ENCODE measurements around the gene LPP. TPM values are rescaled to one million over a fixed set of nuclear protein-coding genes. Genes with fewer than 3 reads are reported as not detected.
"Not testable (repeated sequence)": the region's sequence is repeated elsewhere in the genome, so short reads cannot be mapped to it uniquely, and the experiment has no call there.

Gene LPP
- total RNA-seq, 4 donors from 2014 or later: 207 to 592 (median 406) TPM

DNA sequence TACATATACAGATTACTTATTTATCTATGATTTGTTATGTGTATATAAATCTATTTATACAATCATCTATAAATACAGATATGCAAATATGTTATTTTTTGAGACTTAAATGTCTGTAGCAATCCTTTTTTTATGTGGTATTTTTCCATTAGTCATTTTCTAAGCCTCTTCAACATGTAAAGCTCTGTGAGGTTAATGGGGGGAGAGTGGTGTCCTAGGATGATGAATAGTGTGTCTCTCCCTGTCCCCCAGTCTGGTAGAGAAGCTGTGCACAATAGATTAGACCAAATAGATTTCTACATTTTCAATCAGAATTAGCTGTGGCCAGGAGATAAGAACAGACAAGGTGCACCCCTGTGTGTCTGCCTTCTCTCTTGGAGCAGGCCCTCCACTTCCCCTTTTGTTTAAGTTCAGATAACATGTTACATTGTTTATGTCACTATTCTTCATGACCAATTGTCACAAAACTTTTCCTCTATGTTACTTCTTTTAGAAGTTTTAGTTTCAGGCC, 453.9 kb downstream of the LPP start:
- no peaks in the 10 kb centered on the region for H3K27me3 ChIP-seq
- H3K4me1 ChIP-seq: peaks cover 0 to 5% (median 3%) of the 10 kb centered on the region in 4 donors
- in situ Hi-C loops (cut with MboI; ENCODE audit: low pct_ligation_motif_present in 1 of 4, low pct_unique_long_range_greater_than_20kb in 1 of 4, low sequenced_read_pairs in 3 of 4): no loop called here

DNA sequence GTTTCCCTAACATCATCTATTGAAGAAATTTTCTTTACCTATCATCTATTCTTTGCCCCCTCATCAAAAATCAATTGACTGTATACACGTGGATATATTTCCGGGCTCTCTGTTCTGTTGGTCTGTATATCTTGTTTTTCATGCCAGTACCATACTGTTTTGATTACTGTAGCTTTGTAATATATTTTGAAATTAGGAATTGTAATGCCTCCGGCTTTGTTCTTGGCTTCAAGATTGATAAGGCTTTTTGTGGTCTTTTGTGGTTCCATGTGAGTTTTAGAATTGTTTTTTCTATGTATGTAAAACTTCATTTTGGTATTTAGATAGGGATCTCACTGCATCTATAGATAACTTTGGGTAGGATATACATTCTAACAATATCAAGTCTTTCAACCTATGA, 454.4 kb downstream of the LPP start:
- DNase-seq: no peak
- no peaks in the 10 kb centered on the region for H3K9me3 ChIP-seq
- intact Hi-C loops (cut with DNase I; ENCODE audit: low total_unique reads): no loop called here
- no peak overlapping the region for H3K27ac ChIP-seq
- TF ChIP-seq POLR2AphosphoS5 (IDR thresholded peaks at IDR 0.05) (no peak), POLR2A (IDR thresholded peaks at IDR 0.05) (no peak), EP300 (IDR thresholded peaks at IDR 0.05; ENCODE audit: low read depth) (no peak)
- TF ChIP-seq, protein P1, sequence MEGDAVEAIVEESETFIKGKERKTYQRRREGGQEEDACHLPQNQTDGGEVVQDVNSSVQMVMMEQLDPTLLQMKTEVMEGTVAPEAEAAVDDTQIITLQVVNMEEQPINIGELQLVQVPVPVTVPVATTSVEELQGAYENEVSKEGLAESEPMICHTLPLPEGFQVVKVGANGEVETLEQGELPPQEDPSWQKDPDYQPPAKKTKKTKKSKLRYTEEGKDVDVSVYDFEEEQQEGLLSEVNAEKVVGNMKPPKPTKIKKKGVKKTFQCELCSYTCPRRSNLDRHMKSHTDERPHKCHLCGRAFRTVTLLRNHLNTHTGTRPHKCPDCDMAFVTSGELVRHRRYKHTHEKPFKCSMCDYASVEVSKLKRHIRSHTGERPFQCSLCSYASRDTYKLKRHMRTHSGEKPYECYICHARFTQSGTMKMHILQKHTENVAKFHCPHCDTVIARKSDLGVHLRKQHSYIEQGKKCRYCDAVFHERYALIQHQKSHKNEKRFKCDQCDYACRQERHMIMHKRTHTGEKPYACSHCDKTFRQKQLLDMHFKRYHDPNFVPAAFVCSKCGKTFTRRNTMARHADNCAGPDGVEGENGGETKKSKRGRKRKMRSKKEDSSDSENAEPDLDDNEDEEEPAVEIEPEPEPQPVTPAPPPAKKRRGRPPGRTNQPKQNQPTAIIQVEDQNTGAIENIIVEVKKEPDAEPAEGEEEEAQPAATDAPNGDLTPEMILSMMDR (IDR thresholded peaks at IDR 0.05): no peak
- H3K4me1 ChIP-seq: peaks cover 0 to 5% (median 3%) of the 10 kb centered on the region in 4 donors
- in situ Hi-C loops (cut with MboI; ENCODE audit: low pct_ligation_motif_present in 1 of 4, low pct_unique_long_range_greater_than_20kb in 1 of 4, low sequenced_read_pairs in 3 of 4): no loop called here
- 93 to 96% methylated on average over 3 of the region's 3 CpGs for WGBS, 2 donors (ENCODE audit: low coverage in 1 of 2)
- no peak overlapping the region for H3K4me3 ChIP-seq
- no peaks in the 10 kb centered on the region for H3K27me3 ChIP-seq
- H3K36me3 ChIP-seq: peaks cover 0 to 31% (median 12%) of the 10 kb centered on the region in 4 donors

More for the DNA sequence above, 453.9 kb downstream of the LPP start:
- no peak overlapping the region for H3K27ac ChIP-seq
- H3K36me3 ChIP-seq: peaks cover 0 to 31% (median 12%) of the 10 kb centered on the region in 4 donors
- DNase-seq: no peak
- no peak overlapping the region for H3K4me3 ChIP-seq
- intact Hi-C loops (cut with DNase I; ENCODE audit: low total_unique reads): no loop called here
- H3K9me3 ChIP-seq: no peaks in the 10 kb centered on the region
- TF ChIP-seq EP300 (IDR thresholded peaks at IDR 0.05; ENCODE audit: low read depth) (no peak), POLR2A (IDR thresholded peaks at IDR 0.05) (no peak), POLR2AphosphoS5 (IDR thresholded peaks at IDR 0.05) (no peak)
- TF ChIP-seq, protein P1 (IDR thresholded peaks at IDR 0.05): no peak

DNA sequence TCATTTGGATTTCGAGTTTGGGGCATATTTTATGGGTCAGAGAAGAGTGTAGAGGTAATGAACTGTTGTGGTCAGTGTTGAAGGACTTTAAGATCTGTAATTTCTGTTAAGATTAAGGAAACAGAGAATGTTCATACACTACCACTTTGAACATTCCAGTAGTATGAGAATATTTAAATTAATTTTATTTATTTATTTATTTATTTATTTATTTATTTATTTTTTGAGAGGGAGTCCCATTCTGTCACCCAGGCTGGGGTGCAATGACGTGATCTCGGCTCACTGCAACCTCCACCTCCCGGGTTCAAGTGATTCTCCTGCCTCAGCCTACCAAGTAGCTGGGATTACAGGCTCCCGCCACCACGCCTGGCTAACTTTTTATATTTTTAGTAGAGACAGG, 459.8 kb downstream of the LPP start:
- H3K9me3 ChIP-seq; H3K4me1 ChIP-seq; H3K27ac ChIP-seq; H3K4me3 ChIP-seq; DNase-seq; intact Hi-C loops (cut with DNase I; ENCODE audit: low total_unique reads); in situ Hi-C loops (cut with MboI; ENCODE audit: low pct_ligation_motif_present in 1 of 4, low pct_unique_long_range_greater_than_20kb in 1 of 4, low sequenced_read_pairs in 3 of 4); H3K27me3 ChIP-seq: not testable (repeated sequence)
- WGBS, 2 donors (ENCODE audit: low coverage in 1 of 2): 94 to 95% methylated on average over 3 to 6 of the region's 6 CpGs
- peaks cover 0 to 27% (median 12%) of the 10 kb centered on the region in 4 donors for H3K36me3 ChIP-seq

DNA sequence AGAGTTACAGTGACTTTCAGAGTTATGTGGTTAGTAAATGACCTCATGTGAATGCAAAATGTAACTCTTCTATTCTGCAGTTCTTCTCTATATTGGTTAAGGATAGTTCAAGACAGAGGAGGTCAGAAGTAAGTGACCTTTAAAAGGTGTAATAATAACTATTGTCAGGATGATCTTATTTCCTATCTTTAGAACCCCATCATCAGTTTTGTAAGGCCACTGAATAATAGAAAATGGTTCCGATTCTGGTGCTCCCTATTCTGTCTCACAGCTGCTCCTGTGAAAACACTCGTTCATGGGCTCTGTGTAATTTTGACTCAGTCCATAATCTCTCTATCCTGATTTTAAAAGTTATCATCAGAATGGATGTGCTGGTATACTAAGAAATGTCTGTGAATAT, 463.3 kb downstream of the LPP start:
- intact Hi-C loops (cut with DNase I; ENCODE audit: low total_unique reads) (no loop called here), in situ Hi-C loops (cut with MboI; ENCODE audit: low pct_ligation_motif_present in 1 of 4, low pct_unique_long_range_greater_than_20kb in 1 of 4, low sequenced_read_pairs in 3 of 4) (no loop called here)
- Histone ChIP-seq H3K27me3 (no peaks in the 10 kb centered on the region), H3K4me1 (no peaks in the 10 kb centered on the region), H3K27ac (peak overlapping the region in 1 of 4 donors; percentile 40), H3K36me3 (no peaks in the 10 kb centered on the region), H3K4me3 (no peak overlapping the region), H3K9me3 (no peaks in the 10 kb centered on the region)
- TF ChIP-seq, protein P1 (IDR thresholded peaks at IDR 0.05): no peak
- TF ChIP-seq EP300 (IDR thresholded peaks at IDR 0.05; ENCODE audit: low read depth) (no peak), POLR2A (IDR thresholded peaks at IDR 0.05) (no peak), POLR2AphosphoS5 (IDR thresholded peaks at IDR 0.05) (no peak)
- no peak for DNase-seq
- WGBS, 2 donors (ENCODE audit: low coverage in 1 of 2): 79 to 92% methylated on average over 2 of the region's 2 CpGs
